Osteocyte (in vitro differentiated cells): ENCODE data around the gene PIK3R3. TPM values are rescaled to one million over a fixed set of nuclear protein-coding genes. Genes with fewer than 3 reads are reported as not detected.

ENCODE experiments used
- DNase-seq: peaks from one replicate; pipeline ENCODE4 v3.0.0; 2021; ENCODE audit warnings: mixed read lengths; ENCODE audit not compliant: unreplicated experiment; ENCODE audit errors: extremely low spot score
- H3K27ac Mint-ChIP-seq: one replicate; pipeline ENCODE4 v1.8.0; 2021; ENCODE audit warnings: mild to moderate bottlenecking, mixed read lengths; ENCODE audit not compliant: unreplicated experiment
- H3K27me3 Mint-ChIP-seq: one replicate; pipeline ENCODE4 v1.8.0; 2021; ENCODE audit warnings: mixed read lengths; ENCODE audit not compliant: unreplicated experiment
- H3K36me3 Mint-ChIP-seq: one replicate; pipeline ENCODE4 v1.8.0; 2021; ENCODE audit warnings: mixed read lengths; ENCODE audit not compliant: unreplicated experiment
- H3K4me1 Mint-ChIP-seq: one replicate; pipeline ENCODE4 v1.8.0; 2021; ENCODE audit warnings: mixed read lengths; ENCODE audit not compliant: unreplicated experiment
- H3K4me3 Mint-ChIP-seq: one replicate; pipeline ENCODE4 v1.8.0; 2021; ENCODE audit warnings: mild to moderate bottlenecking, moderate library complexity, mixed read lengths; ENCODE audit not compliant: unreplicated experiment
- H3K9me3 Mint-ChIP-seq: one replicate; pipeline ENCODE4 v1.8.0; 2021; ENCODE audit warnings: mixed read lengths; ENCODE audit not compliant: unreplicated experiment
- CTCF ChIP-seq: fragments of 200-600 bp; sonication (generic); IDR thresholded peaks from 2 replicates; pipeline ENCODE4 v1.5.0; 2021; ENCODE audit warnings: antibody characterized with exemption, mild to moderate bottlenecking, moderate library complexity
- total RNA-seq: library from RNA; stranded (reverse); gene quantifications from 2 replicates; pipeline ENCODE4 v1.2.1, GENCODE V29; 2021

Gene PIK3R3
- total RNA-seq, 1 donor from 2014 or later = 33.2 TPM

GRCh38 chr1:46176211-46176865, 43.9 kb upstream of the PIK3R3 start, which contains the start of gene P3R3URF:
Gene P3R3URF (minus strand): TSS chr1:46176488. CDS start chr1:46176471, 17 bp downstream.
- H3K4me3 Mint-ChIP-seq = no peak within 1 kb of the TSS
- no peaks in the 10 kb centered on the region for H3K36me3 Mint-ChIP-seq
- peaks cover 13% of the 10 kb centered on the region for H3K4me1 Mint-ChIP-seq
- TF ChIP-seq CTCF = no peak
- no peak for DNase-seq
- H3K27ac Mint-ChIP-seq = no peak within 1 kb of the TSS
- no peaks in the 10 kb centered on the region for H3K9me3 Mint-ChIP-seq
- no peaks in the 10 kb centered on the region for H3K27me3 Mint-ChIP-seq

- no peak overlapping the region for H3K27ac Mint-ChIP-seq
- no peak for TF ChIP-seq CTCF
- DNase-seq = no peak
Observed at GRCh38 chr1:46175243-46175642, 42.8 kb upstream of the PIK3R3 start.

GRCh38 chr1:46174448-46175231, 42.2 kb upstream of the PIK3R3 start, which contains the start of gene TSPAN1:
Gene TSPAN1 (plus strand): TSS chr1:46175087. CDS start chr1:46181108, 6,021 bp downstream.
- no peak within 1 kb of the TSS for H3K4me3 Mint-ChIP-seq
- no peaks in the 10 kb centered on the region for H3K9me3 Mint-ChIP-seq
- no peaks in the 10 kb centered on the region for H3K27me3 Mint-ChIP-seq
- no peaks in the 10 kb centered on the region for H3K36me3 Mint-ChIP-seq
- no peak for TF ChIP-seq CTCF
- no peak for DNase-seq
- H3K4me1 Mint-ChIP-seq = peaks cover 14% of the 10 kb centered on the region
- H3K27ac Mint-ChIP-seq = no peak within 1 kb of the TSS

More at GRCh38 chr1:46175243-46175642, 42.8 kb upstream of the PIK3R3 start:
- H3K4me3 Mint-ChIP-seq = no peak overlapping the region
- H3K36me3 Mint-ChIP-seq = no peaks in the 10 kb centered on the region
- peaks cover 14% of the 10 kb centered on the region for H3K4me1 Mint-ChIP-seq
- H3K27me3 Mint-ChIP-seq = no peaks in the 10 kb centered on the region
- no peaks in the 10 kb centered on the region for H3K9me3 Mint-ChIP-seq

- Mint-ChIP-seq H3K27ac (no peak overlapping the region), H3K9me3 (no peaks in the 10 kb centered on the region), H3K36me3 (no peaks in the 10 kb centered on the region), H3K27me3 (peaks cover 2% of the 10 kb centered on the region), H3K4me1 (peaks cover 14% of the 10 kb centered on the region), H3K4me3 (no peak overlapping the region)
- no peak for DNase-seq
- no peak for TF ChIP-seq CTCF
Observed at GRCh38 chr1:46173361-46173856, 41.0 kb upstream of the PIK3R3 start.

GRCh38 chr1:46172321-46172720, 39.9 kb upstream of the PIK3R3 start:
- DNase-seq = no peak
- no peak for TF ChIP-seq CTCF
- peaks cover 2% of the 10 kb centered on the region for H3K27me3 Mint-ChIP-seq
- peaks cover 14% of the 10 kb centered on the region for H3K4me1 Mint-ChIP-seq
- no peaks in the 10 kb centered on the region for H3K36me3 Mint-ChIP-seq
- no peak overlapping the region for H3K4me3 Mint-ChIP-seq
- H3K9me3 Mint-ChIP-seq = no peaks in the 10 kb centered on the region
- H3K27ac Mint-ChIP-seq = no peak overlapping the region
